ENCODE data around the gene COA1. TPM values are rescaled to one million over a fixed set of nuclear protein-coding genes. Genes with fewer than 3 reads are reported as not detected.

COA1 gene
- polyA plus RNA-seq, 1 donor from 2014 or later, result 157 TPM

- Histone ChIP-seq H3F3A (ENCODE audit: insufficient read depth, low read length, poor library complexity, severe bottlenecking) (no peaks in the 10 kb centered on the region), H3K79me2 (replicated peaks; ENCODE audit: insufficient read depth, low read length) (peaks cover 36% of the 10 kb centered on the region)
Measured at GRCh38 chr7:43590862-43591557, 138.3 kb downstream of the COA1 start.

GRCh38 chr7:43589728-43590127, 139.6 kb downstream of the COA1 start:
- Histone ChIP-seq H3F3A (ENCODE audit: insufficient read depth, low read length, poor library complexity, severe bottlenecking) (no peaks in the 10 kb centered on the region), H3K27me3 (ENCODE audit: insufficient read depth, low read depth, low read length) (no peaks in the 10 kb centered on the region), H2AFZ (ENCODE audit: low read depth, low read length) (no peak overlapping the region), H3K4me3 (ENCODE audit: low read length) (no peak overlapping the region), H3K27ac (ENCODE audit: low read length) (no peak overlapping the region), H3K9me3 (ENCODE audit: low read length) (no peaks in the 10 kb centered on the region), H3K4me2 (ENCODE audit: low read length) (no peak overlapping the region), H3K9me2 (ENCODE audit: insufficient read depth, low read length) (no peaks in the 10 kb centered on the region), H4K20me1 (ENCODE audit: insufficient read depth) (no peaks in the 10 kb centered on the region), H3K36me3 (ENCODE audit: insufficient read depth, low read length) (no peaks in the 10 kb centered on the region), H3K9ac (ENCODE audit: low read length) (no peak overlapping the region), H3K79me2 (replicated peaks; ENCODE audit: insufficient read depth, low read length) (peaks cover 44% of the 10 kb centered on the region)
- TF ChIP-seq MXI1 (conservative IDR thresholded peaks at IDR 0.05; ENCODE audit: poor library complexity, severe bottlenecking) (no peak), RAD21 (conservative IDR thresholded peaks at IDR 0.05) (no peak), EZH2 (IDR thresholded peaks at IDR 0.05; ENCODE audit: borderline replicate concordance, insufficient read depth, low read length, poor library complexity, severe bottlenecking) (no peak), TAF1 (IDR thresholded peaks at IDR 0.05; ENCODE audit: low read depth) (no peak), SMC3 (conservative IDR thresholded peaks at IDR 0.05; ENCODE audit: poor library complexity) (no peak), REST (IDR thresholded peaks at IDR 0.05; ENCODE audit: borderline replicate concordance) (no peak), CTCF (IDR thresholded peaks at IDR 0.05; ENCODE audit: poor library complexity, severe bottlenecking) (no peak)

More at GRCh38 chr7:43590862-43591557, 138.3 kb downstream of the COA1 start:
- peak overlapping the region; percentile 25 for H3K4me2 ChIP-seq (ENCODE audit: low read length)
- no peaks in the 10 kb centered on the region for H3K9me3 ChIP-seq (ENCODE audit: low read length)
- H3K9me2 ChIP-seq (ENCODE audit: insufficient read depth, low read length), result no peaks in the 10 kb centered on the region
- no peak overlapping the region for H2AFZ ChIP-seq (ENCODE audit: low read depth, low read length)
- no peaks in the 10 kb centered on the region for H4K20me1 ChIP-seq (ENCODE audit: insufficient read depth)
- no peaks in the 10 kb centered on the region for H3K36me3 ChIP-seq (ENCODE audit: insufficient read depth, low read length)
- peak; percentile 82 for TF ChIP-seq EP300 (conservative IDR thresholded peaks at IDR 0.05; ENCODE audit: poor library complexity, severe bottlenecking)
- no peak for TF ChIP-seq TAF1 (IDR thresholded peaks at IDR 0.05; ENCODE audit: low read depth)
- TF ChIP-seq POLR2AphosphoS5 (IDR thresholded peaks at IDR 0.05), result peak; percentile 30
- H3K27ac ChIP-seq (ENCODE audit: low read length), result peak overlapping the region; percentile 42
- no peaks in the 10 kb centered on the region for H3K27me3 ChIP-seq (ENCODE audit: insufficient read depth, low read depth, low read length)
- H3K9ac ChIP-seq (ENCODE audit: low read length), result peak overlapping the region; percentile 5
- peak overlapping the region; percentile 42 for H3K4me3 ChIP-seq (ENCODE audit: low read length)

Other genes starting within 250 kb of the COA1 start
- 6.9 and 7.9 TPM in 2 replicates for gene STK17A, start 146.4 kb downstream of the COA1 start, polyA plus RNA-seq
- gene BLVRA, start 29.2 kb upstream of the COA1 start, polyA plus RNA-seq, result 12.4 and 17.0 TPM in 2 replicates
- 110 and 132 TPM in 2 replicates for gene MRPS24, start 140.0 kb upstream of the COA1 start, polyA plus RNA-seq
- 43.0 and 49.6 TPM in 2 replicates for gene URGCP, start 177.1 kb upstream of the COA1 start, polyA plus RNA-seq
- gene UBE2D4, start 196.9 kb upstream of the COA1 start, polyA plus RNA-seq, result 11.2 and 17.2 TPM in 2 replicates

All from neural cell (in vitro differentiated cells).